Embryonic facial prominence (tissue), 1 donor: ENCODE results near the gene SPRYD4.

ENCODE experiments used
- DNase-seq: peaks from one replicate; pipeline ENCODE4 v3.0.0-alpha.2; 2016; ENCODE audit errors: extremely low spot score

The SPRYD4 gene

DNA sequence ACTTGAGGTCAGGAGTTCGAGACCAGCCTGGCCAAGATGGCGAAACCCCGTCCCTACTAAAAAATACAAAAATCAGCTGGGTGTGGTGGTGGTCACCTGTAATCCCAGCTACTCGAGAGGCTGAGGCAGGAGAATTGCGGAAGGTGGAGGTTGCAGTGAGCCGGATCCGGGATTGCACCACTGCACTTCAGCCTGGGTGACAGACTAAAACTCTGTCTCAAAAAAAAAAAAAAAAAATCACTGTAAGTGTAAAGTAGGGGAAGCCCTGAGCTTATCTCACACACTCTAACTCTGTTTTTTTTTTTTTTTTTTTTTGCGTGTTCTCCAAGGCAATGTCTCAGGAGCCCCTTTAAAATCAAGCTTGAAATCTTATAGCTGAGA is 52.8 kb downstream of the SPRYD4 start:
- no peak for DNase-seq

DNA sequence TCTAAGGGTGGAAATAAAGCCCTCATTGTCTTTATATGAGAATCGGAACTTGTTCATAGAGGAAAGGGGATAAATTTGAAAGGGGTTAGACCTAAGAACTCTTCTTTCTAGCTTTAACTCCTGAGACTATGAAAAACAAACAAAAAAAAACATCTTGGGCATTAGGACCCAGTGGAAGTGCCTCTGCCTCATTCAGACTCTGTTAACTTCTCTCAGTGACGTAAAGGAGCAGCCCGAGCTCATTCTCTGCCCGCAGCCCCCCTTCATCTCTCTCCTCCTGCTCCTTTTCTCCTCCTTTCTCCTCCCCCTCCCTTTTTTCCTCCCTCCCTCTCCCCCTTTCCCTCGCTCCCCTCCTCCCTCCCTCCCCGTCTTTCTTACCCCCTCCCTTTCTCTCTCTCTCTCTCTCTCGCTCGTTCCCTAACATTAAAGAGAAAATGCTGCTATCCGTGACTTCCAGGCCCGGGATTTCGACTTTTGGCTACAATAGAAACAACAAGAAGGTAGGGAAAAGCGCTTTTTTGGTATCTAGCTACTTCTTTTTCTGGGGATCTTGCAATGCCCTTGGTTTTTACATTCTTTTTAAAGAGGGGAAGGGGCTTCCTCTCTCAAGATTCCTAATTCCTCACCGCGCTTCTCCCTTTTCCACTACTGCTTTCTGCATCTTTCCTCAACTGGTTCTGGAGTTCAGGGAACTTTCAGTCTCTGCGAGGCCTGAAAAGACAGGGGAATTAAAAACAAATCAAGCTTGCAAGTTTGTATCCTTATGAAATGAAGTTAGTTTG is 53.4 kb downstream of the SPRYD4 start, which contains the start of gene RBMS2:
Gene RBMS2 (plus strand): TSS at position 231 of the 782 bp plus-strand sequence. CDS start 204 bp downstream, at position 435.
- DNase-seq: peak; percentile 98

DNA sequence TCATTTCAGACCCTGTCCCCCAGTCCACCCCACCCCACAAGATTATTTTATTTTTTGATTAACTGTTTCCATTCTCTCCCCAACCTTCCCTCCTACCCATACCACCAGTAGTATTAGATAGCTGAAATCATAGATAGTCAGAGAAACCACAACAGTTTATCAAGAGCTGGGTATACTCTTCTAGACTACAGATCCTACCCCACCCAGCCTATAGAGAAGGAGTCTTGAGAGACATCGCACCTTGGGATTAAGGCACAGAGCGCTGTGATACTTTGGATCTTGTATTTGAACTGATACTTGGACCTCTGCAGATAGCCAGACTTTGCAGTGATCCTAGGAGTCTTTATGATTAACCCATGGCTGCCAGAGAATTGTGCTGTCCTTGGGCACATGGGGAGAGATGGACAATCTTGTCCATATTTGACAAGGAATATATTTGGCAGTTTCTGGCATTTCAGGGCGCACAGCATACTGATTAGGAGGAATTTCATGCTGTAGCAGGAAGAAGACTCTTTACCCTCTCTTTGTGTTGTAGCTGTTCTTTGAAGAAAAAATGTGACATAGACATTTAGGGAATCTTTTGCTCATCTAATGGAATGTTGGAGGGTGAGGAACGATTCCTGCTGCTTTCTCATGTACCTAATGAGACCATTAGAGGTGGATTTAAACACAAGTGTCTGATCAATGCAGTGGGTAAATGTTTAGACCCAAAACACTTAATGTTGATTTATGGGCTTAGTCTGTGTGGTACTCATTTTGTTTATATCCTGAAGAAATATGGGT is 54.2 kb downstream of the SPRYD4 start:
- no peak for DNase-seq

DNA sequence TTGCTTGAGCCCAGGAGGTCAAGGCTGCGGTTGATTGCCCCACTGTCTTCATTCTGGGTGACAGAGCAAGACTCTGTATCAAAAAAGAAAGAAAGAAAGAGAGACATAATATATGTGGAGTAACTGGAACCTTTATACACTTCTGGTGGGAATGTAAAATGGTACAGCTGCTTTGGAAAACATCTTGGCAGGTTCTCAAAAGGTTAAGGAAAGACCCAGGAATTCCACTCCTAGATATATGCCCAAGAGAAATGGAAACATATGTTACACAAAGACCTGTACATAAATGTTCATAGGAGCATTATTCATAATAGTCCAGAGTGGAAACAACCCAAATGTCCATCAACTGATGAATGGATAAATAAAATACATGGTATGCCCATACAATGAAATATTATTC is 60.5 kb downstream of the SPRYD4 start:
- DNase-seq: no peak
